Hepatocyte (in vitro differentiated cells): ENCODE results near the gene PCDH9. TPM values are rescaled to one million over a fixed set of nuclear protein-coding genes. Genes with fewer than 3 reads are reported as not detected.

Experiments used
- DNase-seq: peaks from one replicate; pipeline ENCODE4 v3.0.0-alpha.2; 2016; ENCODE audit warnings: low spot score
- H2AFZ ChIP-seq: fragments of 200-600 bp; sonication (generic); 2 replicates; pipeline ENCODE4 v1.6.0; 2016; ENCODE audit warnings: antibody characterized with exemption, mild to moderate bottlenecking
- H3K27ac ChIP-seq: fragments of 200-600 bp; sonication (generic); 2 replicates; pipeline ENCODE4 v1.5.1; 2016; ENCODE audit warnings: mild to moderate bottlenecking
- H3K27me3 ChIP-seq: fragments of 200-600 bp; sonication (generic); 2 replicates; pipeline ENCODE4 v1.6.1; 2016
- H3K36me3 ChIP-seq: fragments of 200-600 bp; sonication (generic); replicated peaks from 2 replicates; pipeline ENCODE4 v1.5.1; 2016; ENCODE audit warnings: low read depth; ENCODE audit not compliant: insufficient read depth
- H3K4me1 ChIP-seq: fragments of 200-600 bp; sonication (generic); 2 replicates; pipeline ENCODE4 v1.5.1; 2016; ENCODE audit warnings: mild to moderate bottlenecking, moderate library complexity; ENCODE audit not compliant: insufficient read depth
- H3K4me2 ChIP-seq: fragments of 200-600 bp; sonication (generic); 2 replicates; pipeline ENCODE4 v1.6.0; 2016
- H3K4me3 ChIP-seq: fragments of 200-600 bp; sonication (generic); 2 replicates; pipeline ENCODE4 v1.5.1; 2016; ENCODE audit warnings: mild to moderate bottlenecking
- H3K79me2 ChIP-seq: fragments of 200-600 bp; sonication (generic); 2 replicates; pipeline ENCODE4 v1.6.0; 2017; ENCODE audit warnings: mild to moderate bottlenecking
- H3K9me2 ChIP-seq: fragments of 200-600 bp; sonication (generic); replicated peaks from 2 replicates; pipeline ENCODE4 v1.6.0; 2017; ENCODE audit warnings: mild to moderate bottlenecking; ENCODE audit not compliant: insufficient read depth
- H3K9me3 ChIP-seq: fragments of 200-600 bp; sonication (generic); 2 replicates; pipeline ENCODE4 v1.5.1; 2016; ENCODE audit warnings: low read depth, mild to moderate bottlenecking
- H4K20me1 ChIP-seq: fragments of 200-600 bp; sonication (generic); 2 replicates; pipeline ENCODE4 v1.6.0; 2016; ENCODE audit warnings: mild to moderate bottlenecking; ENCODE audit not compliant: insufficient read depth, poor library complexity, severe bottlenecking
- CTCF ChIP-seq: fragments of 200-600 bp; sonication (generic); IDR thresholded peaks from 2 replicates; pipeline ENCODE4 v1.5.1; 2016; ENCODE audit warnings: antibody characterized with exemption, mild to moderate bottlenecking; ENCODE audit not compliant: poor library complexity
- EZH2 ChIP-seq: fragments of 200-600 bp; sonication (generic); IDR thresholded peaks from 2 replicates; pipeline ENCODE4 v1.6.1; 2016; ENCODE audit warnings: antibody characterized with exemption, mild to moderate bottlenecking, borderline replicate concordance
- EZH2phosphoT487 ChIP-seq: fragments of 200-600 bp; sonication (generic); IDR thresholded peaks from one replicate; pipeline ENCODE4 v1.6.1; 2018; ENCODE audit warnings: antibody characterized with exemption, mild to moderate bottlenecking, low read depth, moderate library complexity; ENCODE audit not compliant: unreplicated experiment, severe bottlenecking
- WGBS: methylation state at CpG from one replicate; pipeline ENCODE4 v1.1.6; 2016; ENCODE audit warnings: low lambda C conversion rate; ENCODE audit errors: missing lambda C conversion rate; 5-methylcytosine and 5-hydroxymethylcytosine counted together
- polyA plus RNA-seq: library from polyadenylated mRNA; unstranded; fragments of >200 nt; fragmentation: Nextera tagmentation; extraction: Ambion mirVana; gene quantifications from 2 replicates; pipeline ENCODE4 v1.2.1, GENCODE V29; 2016
- total RNA-seq: library from RNA; depleted of rRNA; stranded (reverse); fragments of >200 nt; gene quantifications from 2 replicates; pipeline ENCODE4 v1.2.3, GENCODE V29; 2014

Gene PCDH9
- total and polyA plus RNA-seq, 2 experiments from 2014 or later, result 6.9 to 15.0 TPM

GRCh38 chr13:66911411-66911939 lies 318.7 kb downstream of the PCDH9 start:
- Histone ChIP-seq H4K20me1 (no peaks in the 10 kb centered on the region), H3K36me3 (no peaks in the 10 kb centered on the region), H3K79me2 (no peaks in the 10 kb centered on the region), H3K9me3 (no peaks in the 10 kb centered on the region), H3K4me2 (no peak overlapping the region), H3K4me3 (no peak overlapping the region), H2AFZ (no peak overlapping the region), H3K9me2 (no peaks in the 10 kb centered on the region), H3K27ac (no peak overlapping the region), H3K27me3 (no peaks in the 10 kb centered on the region), H3K4me1 (no peaks in the 10 kb centered on the region)
- 68% methylated on average over 4 of the region's 4 CpGs for WGBS
- no peak for DNase-seq
- TF ChIP-seq EZH2phosphoT487 (no peak), EZH2 (no peak), CTCF (no peak)

GRCh38 chr13:66899955-66900354 lies 330.2 kb downstream of the PCDH9 start:
- 43% methylated on average over 3 of the region's 3 CpGs for WGBS
- TF ChIP-seq CTCF (no peak), EZH2 (no peak), EZH2phosphoT487 (no peak)
- no peak for DNase-seq
- Histone ChIP-seq H3K9me3 (no peaks in the 10 kb centered on the region), H3K9me2 (no peaks in the 10 kb centered on the region), H3K79me2 (no peaks in the 10 kb centered on the region), H3K27me3 (no peaks in the 10 kb centered on the region), H4K20me1 (no peaks in the 10 kb centered on the region), H3K4me1 (no peaks in the 10 kb centered on the region), H3K27ac (no peak overlapping the region), H2AFZ (no peak overlapping the region), H3K4me2 (no peak overlapping the region), H3K36me3 (no peaks in the 10 kb centered on the region), H3K4me3 (no peak overlapping the region)

GRCh38 chr13:66896933-66897332 lies 333.2 kb downstream of the PCDH9 start:
- WGBS, result 38% methylated on average over 1 of the region's 1 CpG
- Histone ChIP-seq H3K4me1 (no peaks in the 10 kb centered on the region), H4K20me1 (no peaks in the 10 kb centered on the region), H2AFZ (no peak overlapping the region), H3K4me3 (no peak overlapping the region), H3K4me2 (no peak overlapping the region), H3K36me3 (no peaks in the 10 kb centered on the region), H3K79me2 (no peaks in the 10 kb centered on the region), H3K9me2 (no peaks in the 10 kb centered on the region), H3K9me3 (no peaks in the 10 kb centered on the region), H3K27ac (no peak overlapping the region), H3K27me3 (no peaks in the 10 kb centered on the region)
- no peak for DNase-seq
- TF ChIP-seq EZH2phosphoT487, result no peak
- TF ChIP-seq CTCF, result no peak
- TF ChIP-seq EZH2, result no peak

- Histone ChIP-seq H3K27me3 (no peaks in the 10 kb centered on the region), H3K4me3 (no peak overlapping the region), H3K79me2 (no peaks in the 10 kb centered on the region), H3K27ac (no peak overlapping the region), H3K4me2 (no peak overlapping the region), H3K9me3 (no peaks in the 10 kb centered on the region), H4K20me1 (no peaks in the 10 kb centered on the region), H3K9me2 (no peaks in the 10 kb centered on the region), H2AFZ (no peak overlapping the region), H3K4me1 (no peaks in the 10 kb centered on the region), H3K36me3 (no peaks in the 10 kb centered on the region)
- no peak for DNase-seq
- no peak for TF ChIP-seq EZH2phosphoT487
- WGBS, result 77% methylated on average over 5 of the region's 5 CpGs
These were observed 334.4 kb downstream of the PCDH9 start for GRCh38 chr13:66895780-66896179.
